ENCODE measurements around the gene NAT8L. TPM values are rescaled to one million over a fixed set of nuclear protein-coding genes. Genes with fewer than 3 reads are reported as not detected.

Gene NAT8L
- total RNA-seq, 2 donors from 2014 or later: 0.22 TPM; not detected in 1

GRCh38 chr4:2073808-2074481, 14.8 kb downstream of the NAT8L start:
- ATAC-seq (replicated peaks): no peak
- H3K4me1 Mint-ChIP-seq: no peaks in the 10 kb centered on the region
- H3K4me3 Mint-ChIP-seq: no peak overlapping the region
- no peaks in the 10 kb centered on the region for H3K27me3 Mint-ChIP-seq
- no peak overlapping the region for H3K27ac Mint-ChIP-seq
- H3K36me3 Mint-ChIP-seq (ENCODE audit: low read depth): no peaks in the 10 kb centered on the region
- H3K9me3 Mint-ChIP-seq: no peaks in the 10 kb centered on the region

GRCh38 chr4:2074588-2074987, 15.5 kb downstream of the NAT8L start:
- no peaks in the 10 kb centered on the region for H3K36me3 Mint-ChIP-seq (ENCODE audit: low read depth)
- no peaks in the 10 kb centered on the region for H3K4me1 Mint-ChIP-seq
- no peak overlapping the region for H3K27ac Mint-ChIP-seq
- no peaks in the 10 kb centered on the region for H3K9me3 Mint-ChIP-seq
- no peaks in the 10 kb centered on the region for H3K27me3 Mint-ChIP-seq
- H3K4me3 Mint-ChIP-seq: no peak overlapping the region
- ATAC-seq (replicated peaks): no peak

- no peak for ATAC-seq (replicated peaks)
- H3K27ac Mint-ChIP-seq: no peak overlapping the region
- no peaks in the 10 kb centered on the region for H3K27me3 Mint-ChIP-seq
- H3K4me1 Mint-ChIP-seq: no peaks in the 10 kb centered on the region
- no peaks in the 10 kb centered on the region for H3K36me3 Mint-ChIP-seq (ENCODE audit: low read depth)
- H3K4me3 Mint-ChIP-seq: no peak overlapping the region
- H3K9me3 Mint-ChIP-seq: no peaks in the 10 kb centered on the region
These were observed 16.3 kb downstream of the NAT8L start for GRCh38 chr4:2075171-2075986.

DNA sequence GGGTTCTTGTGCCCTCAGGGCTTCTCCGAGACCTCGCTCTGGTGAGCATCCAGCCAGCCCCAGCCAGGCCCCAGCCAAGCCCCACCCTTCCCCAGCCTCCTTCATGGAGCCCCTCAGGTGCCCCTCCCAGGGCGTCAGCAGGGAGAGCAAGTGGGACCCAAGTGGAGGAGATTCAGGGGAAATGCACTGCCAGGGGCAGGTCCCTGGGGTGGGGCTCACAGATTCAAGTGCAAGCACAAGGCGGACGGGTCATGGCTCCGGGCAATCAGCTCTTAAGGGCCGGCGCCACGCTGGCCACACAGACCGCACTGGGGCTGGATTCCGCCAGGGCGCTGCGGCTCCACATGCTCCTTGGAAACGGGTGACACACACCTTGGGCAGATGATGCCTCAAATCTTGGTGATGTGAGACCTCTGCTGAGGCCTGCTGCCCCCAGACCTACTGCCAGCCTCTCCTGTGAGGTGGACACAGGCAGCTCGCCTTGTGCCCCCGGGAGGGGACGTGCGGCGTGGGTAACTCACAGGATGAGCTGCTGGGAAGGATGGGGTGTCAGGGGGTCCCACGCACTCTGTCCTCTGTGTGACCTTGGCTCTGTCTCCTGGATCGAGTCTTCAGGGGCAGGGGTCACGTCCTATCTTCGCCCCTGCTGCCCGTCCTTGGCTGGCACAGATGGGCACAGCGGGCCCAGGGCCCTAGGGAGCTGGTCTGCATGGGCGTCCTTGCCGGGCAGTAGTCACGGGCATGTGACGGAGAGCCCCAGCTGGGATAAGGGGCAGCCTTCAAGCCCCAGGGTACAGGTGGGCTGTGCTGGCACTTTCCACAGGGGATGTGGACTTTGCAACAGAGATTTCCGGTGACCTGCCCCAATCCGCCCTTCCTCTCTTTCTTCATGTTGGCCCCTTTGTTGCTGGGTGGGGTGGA, 17.1 kb downstream of the NAT8L start:
- Mint-ChIP-seq H3K4me1 (no peaks in the 10 kb centered on the region), H3K36me3 (ENCODE audit: low read depth) (no peaks in the 10 kb centered on the region), H3K9me3 (no peaks in the 10 kb centered on the region), H3K4me3 (no peak overlapping the region), H3K27me3 (no peaks in the 10 kb centered on the region), H3K27ac (no peak overlapping the region)
- no peak for ATAC-seq (replicated peaks)

DNA sequence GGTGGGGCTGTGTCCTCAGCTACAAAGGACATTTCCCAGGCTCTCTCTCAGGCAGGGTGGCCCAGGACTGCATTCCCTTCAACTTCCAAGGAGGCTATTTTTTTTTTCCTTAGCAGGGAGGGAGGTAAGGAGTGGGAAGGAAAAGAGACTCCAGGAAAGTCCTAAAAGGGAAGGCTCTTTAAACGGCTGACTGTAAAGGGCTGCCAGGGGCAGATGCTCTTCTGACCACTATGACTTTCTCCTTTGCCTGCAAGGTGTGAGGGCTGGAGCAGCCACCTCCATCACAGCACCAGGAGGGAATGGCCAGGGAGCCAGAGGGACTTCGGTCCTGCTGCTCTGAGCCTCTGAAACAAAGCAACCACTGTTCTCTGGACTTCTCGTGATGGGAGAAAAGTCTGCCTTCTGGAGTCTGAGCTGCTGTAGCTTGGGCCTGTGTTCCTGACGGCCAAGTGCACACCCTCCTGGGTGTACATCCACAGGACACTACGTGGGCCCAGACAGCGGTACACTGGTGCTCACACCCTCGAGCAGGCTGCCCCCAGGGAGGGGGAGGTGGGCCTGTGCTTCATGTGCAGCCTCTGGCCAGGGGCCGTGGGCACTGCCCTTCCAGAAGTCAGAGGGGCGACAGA, 17.9 kb downstream of the NAT8L start:
- H3K4me3 Mint-ChIP-seq: no peak overlapping the region
- ATAC-seq (replicated peaks): no peak
- no peaks in the 10 kb centered on the region for H3K36me3 Mint-ChIP-seq (ENCODE audit: low read depth)
- no peaks in the 10 kb centered on the region for H3K4me1 Mint-ChIP-seq
- H3K27me3 Mint-ChIP-seq: no peaks in the 10 kb centered on the region
- no peak overlapping the region for H3K27ac Mint-ChIP-seq
- H3K9me3 Mint-ChIP-seq: no peaks in the 10 kb centered on the region

- H3K4me3 Mint-ChIP-seq: no peak overlapping the region
- no peaks in the 10 kb centered on the region for H3K4me1 Mint-ChIP-seq
- no peak for ATAC-seq (replicated peaks)
- no peak overlapping the region for H3K27ac Mint-ChIP-seq
- H3K9me3 Mint-ChIP-seq: no peaks in the 10 kb centered on the region
- H3K36me3 Mint-ChIP-seq (ENCODE audit: low read depth): no peaks in the 10 kb centered on the region
- H3K27me3 Mint-ChIP-seq: no peaks in the 10 kb centered on the region
These were observed 18.7 kb downstream of the NAT8L start for GRCh38 chr4:2077537-2078460.

DNA sequence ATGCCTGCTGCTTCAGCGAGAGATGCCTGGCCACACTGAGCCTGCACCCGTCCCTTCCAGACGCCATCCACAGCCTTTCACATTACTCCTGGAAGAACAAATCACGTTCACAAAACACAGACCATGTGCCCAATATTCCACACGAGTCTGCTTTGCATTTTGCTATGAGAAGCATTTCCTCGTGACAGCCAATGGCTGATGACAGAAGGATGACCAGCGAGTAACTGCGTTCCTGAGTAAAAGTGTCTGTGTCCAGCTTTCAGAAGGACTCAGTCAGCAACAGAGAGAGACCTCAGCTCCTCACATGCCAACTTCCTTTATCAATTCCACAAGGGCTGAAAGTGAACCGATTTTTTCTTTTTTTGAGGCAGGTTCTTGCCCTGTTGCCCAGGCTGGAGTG, 19.5 kb downstream of the NAT8L start:
- H3K4me3 Mint-ChIP-seq: no peak overlapping the region
- no peaks in the 10 kb centered on the region for H3K36me3 Mint-ChIP-seq (ENCODE audit: low read depth)
- no peak overlapping the region for H3K27ac Mint-ChIP-seq
- no peak for ATAC-seq (replicated peaks)
- no peaks in the 10 kb centered on the region for H3K9me3 Mint-ChIP-seq
- H3K4me1 Mint-ChIP-seq: no peaks in the 10 kb centered on the region
- no peaks in the 10 kb centered on the region for H3K27me3 Mint-ChIP-seq

GRCh38 chr4:2079006-2079405, 19.9 kb downstream of the NAT8L start:
- no peak for ATAC-seq (replicated peaks)
- no peak overlapping the region for H3K27ac Mint-ChIP-seq
- H3K27me3 Mint-ChIP-seq: no peaks in the 10 kb centered on the region
- H3K36me3 Mint-ChIP-seq (ENCODE audit: low read depth): no peaks in the 10 kb centered on the region
- H3K4me1 Mint-ChIP-seq: no peaks in the 10 kb centered on the region
- H3K9me3 Mint-ChIP-seq: no peaks in the 10 kb centered on the region
- H3K4me3 Mint-ChIP-seq: no peak overlapping the region

DNA sequence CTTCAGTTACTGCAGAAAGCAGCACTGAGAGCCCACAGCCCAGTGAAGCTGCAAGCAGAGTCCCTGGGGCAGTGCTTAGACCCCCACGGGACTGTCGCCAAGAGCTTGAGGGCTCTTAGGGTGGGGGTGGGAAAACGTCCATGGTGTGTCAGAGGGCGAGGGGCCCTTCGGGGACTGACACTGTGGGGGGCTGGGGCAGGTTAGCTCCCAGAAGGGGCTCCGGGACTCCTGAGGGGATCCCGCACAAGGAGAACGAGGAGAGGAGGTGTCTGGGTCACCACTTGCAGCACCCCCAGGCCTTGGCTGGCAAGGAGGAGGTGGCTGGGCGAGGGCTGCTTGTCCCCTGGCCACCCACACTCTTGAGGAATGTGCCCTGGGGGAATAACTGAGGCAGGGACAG, 20.8 kb downstream of the NAT8L start:
- no peaks in the 10 kb centered on the region for H3K4me1 Mint-ChIP-seq
- no peak overlapping the region for H3K27ac Mint-ChIP-seq
- no peaks in the 10 kb centered on the region for H3K9me3 Mint-ChIP-seq
- H3K27me3 Mint-ChIP-seq: no peaks in the 10 kb centered on the region
- ATAC-seq (replicated peaks): no peak
- no peaks in the 10 kb centered on the region for H3K36me3 Mint-ChIP-seq (ENCODE audit: low read depth)
- H3K4me3 Mint-ChIP-seq: no peak overlapping the region

- Mint-ChIP-seq H3K4me1 (no peaks in the 10 kb centered on the region), H3K27ac (no peak overlapping the region), H3K4me3 (no peak overlapping the region), H3K27me3 (no peaks in the 10 kb centered on the region), H3K36me3 (ENCODE audit: low read depth) (no peaks in the 10 kb centered on the region), H3K9me3 (no peaks in the 10 kb centered on the region)
- no peak for ATAC-seq (replicated peaks)
These were observed 21.5 kb downstream of the NAT8L start for GRCh38 chr4:2080429-2081300.

GRCh38 chr4:2081540-2081939, 22.4 kb downstream of the NAT8L start:
- no peaks in the 10 kb centered on the region for H3K4me1 Mint-ChIP-seq
- no peak overlapping the region for H3K27ac Mint-ChIP-seq
- no peak overlapping the region for H3K4me3 Mint-ChIP-seq
- H3K27me3 Mint-ChIP-seq: no peaks in the 10 kb centered on the region
- H3K36me3 Mint-ChIP-seq (ENCODE audit: low read depth): no peaks in the 10 kb centered on the region
- no peaks in the 10 kb centered on the region for H3K9me3 Mint-ChIP-seq
- ATAC-seq (replicated peaks): no peak

DNA sequence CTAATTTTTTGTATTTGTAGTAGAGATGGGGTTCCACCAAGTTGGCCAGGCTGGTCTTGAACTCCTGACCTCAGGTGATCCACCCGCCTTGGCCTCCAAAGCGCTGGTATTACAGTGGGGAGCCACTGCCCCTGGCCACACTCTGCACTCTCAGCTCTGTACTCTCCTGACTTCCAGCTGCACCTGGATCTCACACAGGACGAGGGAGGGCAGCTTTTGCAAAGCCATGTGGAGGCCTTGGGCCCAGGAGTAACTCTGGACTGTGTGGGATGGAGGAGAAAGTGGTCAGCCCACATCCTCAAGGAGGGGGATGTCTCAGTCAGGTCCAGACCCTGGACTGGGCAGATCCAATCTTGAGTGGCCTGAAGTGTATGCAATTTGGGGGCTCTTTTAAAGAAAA, 23.0 kb downstream of the NAT8L start:
- H3K27me3 Mint-ChIP-seq: no peaks in the 10 kb centered on the region
- no peaks in the 10 kb centered on the region for H3K9me3 Mint-ChIP-seq
- H3K4me3 Mint-ChIP-seq: no peak overlapping the region
- no peak overlapping the region for H3K27ac Mint-ChIP-seq
- no peaks in the 10 kb centered on the region for H3K4me1 Mint-ChIP-seq
- H3K36me3 Mint-ChIP-seq (ENCODE audit: low read depth): no peaks in the 10 kb centered on the region
- no peak for ATAC-seq (replicated peaks)

- no peak overlapping the region for H3K27ac Mint-ChIP-seq
- ATAC-seq (replicated peaks): no peak
- H3K27me3 Mint-ChIP-seq: no peaks in the 10 kb centered on the region
- H3K4me1 Mint-ChIP-seq: no peaks in the 10 kb centered on the region
- H3K4me3 Mint-ChIP-seq: no peak overlapping the region
- no peaks in the 10 kb centered on the region for H3K36me3 Mint-ChIP-seq (ENCODE audit: low read depth)
- no peaks in the 10 kb centered on the region for H3K9me3 Mint-ChIP-seq
These were observed 23.5 kb downstream of the NAT8L start for GRCh38 chr4:2082627-2083026.

Measured in activated T-helper 17 cell treated with anti-CD3 and anti-CD28 coated beads, Interleukin-2, amount 50 U/mL, for 72 hours (primary cell).